ENCODE data around the gene SLC23A2.

Gene SLC23A2

DNA sequence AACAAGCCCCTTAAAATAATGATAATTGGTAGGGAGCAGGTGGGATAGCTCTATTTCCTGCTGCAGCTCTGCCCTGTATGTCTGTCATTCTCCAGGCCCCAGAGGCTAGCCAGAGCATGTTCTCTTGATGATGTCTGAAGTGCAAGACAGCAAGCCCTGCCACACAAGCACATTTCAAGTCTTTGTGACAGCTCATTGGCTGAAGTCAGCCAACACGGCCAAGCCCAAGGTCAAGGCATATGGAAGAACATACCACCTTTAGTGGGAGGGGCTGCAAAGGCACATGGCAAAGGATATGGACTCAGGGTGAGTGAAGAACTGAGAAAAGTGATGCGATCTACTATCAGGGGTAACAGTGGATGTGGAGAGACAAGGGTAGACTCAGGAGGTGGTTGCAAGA is 163.6 kb downstream of the SLC23A2 start:
- DNase-seq = no peak

DNA sequence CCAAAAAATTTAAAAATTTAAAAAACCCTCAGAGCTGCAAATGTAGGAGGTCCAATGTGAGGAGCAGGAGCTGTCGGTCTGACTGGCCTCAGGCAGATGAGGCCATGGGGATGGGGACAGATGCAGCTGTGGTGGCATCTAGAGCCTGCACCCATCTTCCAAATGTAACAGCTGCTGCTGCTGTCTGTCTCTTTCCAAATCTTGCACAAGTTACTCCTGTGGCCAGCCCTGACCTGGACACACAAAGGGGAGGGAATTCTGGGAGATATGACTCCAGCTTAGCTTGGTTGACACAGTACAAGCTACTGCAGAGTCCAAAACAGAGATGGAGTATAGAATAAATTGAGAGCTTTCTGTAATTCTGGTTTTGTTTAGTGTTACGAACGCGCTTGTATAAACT is 164.4 kb downstream of the SLC23A2 start:
- no peak for DNase-seq

DNA sequence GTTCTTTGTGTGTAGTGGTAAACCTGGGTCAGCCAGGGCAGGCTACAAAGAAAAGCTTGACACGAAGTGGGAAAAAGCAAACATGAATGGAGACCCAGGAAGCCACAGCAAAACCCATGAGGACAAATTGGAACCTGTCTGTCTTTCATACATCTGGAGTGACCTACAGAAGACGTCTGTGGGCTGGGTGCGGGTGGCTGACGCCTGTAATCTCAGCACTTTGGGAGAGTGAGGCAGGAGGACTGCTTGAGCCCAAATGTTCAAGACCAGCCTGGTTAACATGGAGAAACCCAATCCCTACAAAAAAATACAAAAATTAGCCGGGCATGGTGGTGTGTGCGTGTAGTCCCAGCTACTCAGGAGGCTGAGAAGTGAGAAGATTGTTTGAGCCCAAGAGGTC is 164.8 kb downstream of the SLC23A2 start:
- no peak for DNase-seq

GRCh38 chr20:4835244-4836177 is 165.8 kb downstream of the SLC23A2 start:
- DNase-seq = peak; percentile 92

DNA sequence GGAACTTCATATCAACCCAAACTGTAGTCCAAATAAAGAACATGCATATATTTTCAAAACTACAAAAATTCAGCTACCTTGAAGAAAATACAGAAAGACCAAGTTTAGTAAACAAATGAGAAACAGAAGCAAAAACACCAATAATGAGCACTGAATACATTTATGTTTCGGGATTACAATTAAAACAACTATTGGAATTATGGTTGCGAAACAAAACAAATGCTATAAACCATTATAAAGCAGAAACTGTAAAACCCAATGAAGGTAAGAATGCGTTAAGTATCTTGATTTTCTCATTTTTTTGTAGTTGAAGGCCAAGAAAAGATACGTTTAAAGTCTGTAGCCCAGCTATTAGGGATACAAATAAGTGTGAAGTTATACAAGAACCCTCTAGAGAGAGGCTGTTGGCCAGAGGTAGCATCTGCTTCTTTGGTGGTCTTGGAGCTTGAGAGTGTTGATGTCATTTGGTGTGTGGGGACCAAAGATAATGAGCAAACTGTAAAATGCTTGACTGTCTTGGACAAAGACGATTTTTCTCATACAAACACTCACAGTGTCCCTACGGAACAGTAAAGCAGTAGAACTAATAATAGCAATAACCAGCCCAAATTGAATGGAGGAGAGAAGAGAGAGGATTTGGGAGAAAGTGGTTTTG is 168.1 kb downstream of the SLC23A2 start:
- DNase-seq = peak; percentile 73

DNA sequence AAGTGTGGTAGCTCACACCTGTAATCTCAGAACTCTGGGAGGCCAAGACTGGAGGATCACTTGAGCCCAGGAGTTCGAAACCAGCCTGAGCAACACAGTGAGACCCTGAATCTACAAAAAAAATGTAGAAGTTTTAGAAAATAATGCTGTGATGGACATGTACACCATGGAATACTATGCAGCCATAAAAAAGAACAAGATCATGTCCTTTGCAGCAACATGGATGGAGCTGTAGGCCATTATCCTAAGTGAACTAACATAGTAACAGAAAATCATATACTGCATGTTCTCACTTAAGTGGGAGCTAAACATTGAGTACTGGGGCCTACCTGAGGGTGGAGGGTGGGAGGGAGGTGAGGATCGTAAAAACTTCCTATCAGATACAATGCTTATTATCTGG is 168.8 kb downstream of the SLC23A2 start:
- DNase-seq = no peak

DNA sequence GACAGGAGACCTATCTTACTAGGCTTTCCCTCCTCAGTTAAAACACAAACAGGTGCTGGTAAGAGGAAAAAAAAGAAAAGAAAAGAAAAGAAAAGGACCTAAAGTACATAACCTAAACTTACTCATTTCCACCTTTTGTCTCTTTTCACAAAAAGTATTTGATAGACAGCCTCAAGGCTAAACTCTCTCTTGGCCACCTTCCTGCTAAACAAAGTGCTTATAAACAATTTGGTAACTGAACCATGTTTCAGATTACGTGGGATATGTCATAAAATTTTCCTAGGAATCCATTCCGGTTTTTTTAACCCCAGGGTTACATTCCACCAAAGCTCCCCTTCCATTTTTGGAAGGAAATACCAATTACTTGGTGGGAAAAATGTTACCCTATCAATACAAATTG is 170.6 kb downstream of the SLC23A2 start:
- DNase-seq = no peak

DNA sequence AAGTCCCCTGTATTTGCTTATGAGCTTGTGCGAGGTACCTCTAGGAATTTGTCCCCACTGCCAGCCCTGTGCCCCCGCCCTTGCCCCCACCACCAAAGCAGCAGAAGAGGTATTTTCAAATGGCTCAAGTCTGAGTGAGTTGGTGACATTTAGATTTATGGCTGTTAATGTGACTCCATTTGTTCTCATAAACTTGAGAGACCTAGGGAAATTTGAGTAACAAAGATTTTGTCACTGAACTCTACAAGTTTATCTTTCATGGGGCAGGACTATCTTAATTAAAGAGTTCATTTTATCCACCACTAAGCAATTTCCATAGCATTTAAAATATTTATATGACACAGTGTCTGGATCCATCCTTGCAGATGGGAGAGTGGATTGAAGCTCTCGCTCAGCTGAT is 171.1 kb downstream of the SLC23A2 start:
- no peak for DNase-seq

GRCh38 chr20:4829514-4830215 is 171.6 kb downstream of the SLC23A2 start:
- DNase-seq = no peak

- no peak for DNase-seq
These were observed 172.3 kb downstream of the SLC23A2 start for GRCh38 chr20:4828830-4829513.

DNA sequence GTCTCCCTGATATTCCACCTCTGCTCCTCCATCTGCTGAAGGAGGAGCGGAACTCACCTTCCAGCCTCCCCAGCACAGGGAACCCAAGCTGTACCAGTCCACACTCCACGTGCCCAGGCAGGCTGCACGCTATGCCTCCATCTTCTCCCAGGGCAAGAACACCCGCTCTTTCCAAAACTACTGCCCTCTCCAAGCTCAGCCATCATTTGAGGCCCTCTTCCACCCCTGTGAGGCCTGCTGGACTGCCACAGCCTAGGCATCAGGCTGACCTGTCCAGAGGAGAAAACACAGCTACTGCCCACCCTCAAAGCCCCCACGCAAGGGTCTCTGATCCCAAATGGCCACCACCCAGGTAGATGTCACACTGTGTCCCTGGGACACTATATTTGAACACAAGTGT is 179.7 kb downstream of the SLC23A2 start:
- DNase-seq = no peak

DNA sequence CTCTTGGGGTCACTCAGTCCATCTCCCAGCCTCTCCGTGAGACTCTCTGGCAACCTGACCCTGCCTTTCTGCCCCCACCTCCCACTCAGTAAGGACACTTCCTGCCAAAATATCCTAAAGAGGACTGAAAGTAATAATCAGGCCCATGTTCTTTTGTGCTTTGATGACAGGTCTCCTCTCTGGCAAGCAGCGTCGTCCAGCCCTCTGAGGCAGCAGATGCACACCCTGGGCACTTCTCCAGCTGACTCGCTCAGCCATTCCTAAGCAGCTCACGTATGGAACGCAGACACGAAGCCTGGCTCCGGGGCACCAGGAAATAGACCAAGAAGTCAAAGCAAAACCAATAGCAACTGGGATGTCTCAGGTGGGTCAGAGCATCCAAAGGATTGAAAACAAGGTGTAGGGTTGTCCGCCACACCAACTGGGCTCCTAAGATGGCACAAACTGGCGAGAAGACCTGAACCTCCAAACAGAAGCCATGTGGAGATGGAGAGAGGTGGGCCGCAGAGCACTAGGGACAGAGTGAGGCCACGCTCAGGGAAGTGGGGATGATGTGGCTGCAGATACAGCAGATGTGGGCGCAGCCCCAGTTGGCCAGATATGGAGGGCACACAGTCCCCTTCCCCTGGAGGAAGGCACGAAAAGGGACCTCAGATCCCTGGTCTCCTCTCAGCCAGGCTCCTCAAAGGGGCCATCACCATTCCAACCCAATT is 180.3 kb downstream of the SLC23A2 start:
- peak; percentile 86 for DNase-seq

- DNase-seq = no peak
These were observed 181.4 kb downstream of the SLC23A2 start for GRCh38 chr20:4819901-4820300.

- no peak for DNase-seq
These were observed 184.1 kb downstream of the SLC23A2 start for GRCh38 chr20:4817230-4817671.

GRCh38 chr20:4815628-4816027 is 185.7 kb downstream of the SLC23A2 start:
- no peak for DNase-seq

DNA sequence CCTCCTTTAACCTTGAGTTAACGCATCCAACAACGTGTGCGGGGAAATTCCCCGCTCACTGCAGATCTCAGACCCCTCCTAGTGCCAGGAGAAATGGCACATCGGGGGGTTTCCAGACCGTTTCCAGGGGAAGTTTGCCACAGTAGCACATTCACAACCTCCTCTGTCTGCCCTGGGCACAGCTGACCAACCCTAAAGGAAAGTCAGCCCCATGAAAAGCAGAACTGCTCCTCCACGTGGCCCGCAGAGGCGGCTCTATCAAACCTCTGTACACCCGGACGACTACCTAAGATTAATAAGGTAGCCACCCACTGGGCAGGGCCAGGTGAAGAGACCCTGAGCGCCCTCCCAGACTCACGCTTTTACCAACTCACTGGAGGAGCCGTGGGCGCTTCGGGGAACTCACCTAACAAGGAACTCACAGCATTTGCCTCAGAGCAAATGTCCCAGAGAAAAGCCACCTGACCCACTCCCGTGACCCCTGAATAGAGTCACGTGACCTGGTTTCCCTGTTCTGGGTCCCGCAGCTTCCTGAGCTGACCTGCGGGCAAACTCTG is 186.5 kb downstream of the SLC23A2 start:
- DNase-seq = no peak

GRCh38 chr20:4813863-4814695 is 187.2 kb downstream of the SLC23A2 start:
- DNase-seq = peak; percentile 52

DNA sequence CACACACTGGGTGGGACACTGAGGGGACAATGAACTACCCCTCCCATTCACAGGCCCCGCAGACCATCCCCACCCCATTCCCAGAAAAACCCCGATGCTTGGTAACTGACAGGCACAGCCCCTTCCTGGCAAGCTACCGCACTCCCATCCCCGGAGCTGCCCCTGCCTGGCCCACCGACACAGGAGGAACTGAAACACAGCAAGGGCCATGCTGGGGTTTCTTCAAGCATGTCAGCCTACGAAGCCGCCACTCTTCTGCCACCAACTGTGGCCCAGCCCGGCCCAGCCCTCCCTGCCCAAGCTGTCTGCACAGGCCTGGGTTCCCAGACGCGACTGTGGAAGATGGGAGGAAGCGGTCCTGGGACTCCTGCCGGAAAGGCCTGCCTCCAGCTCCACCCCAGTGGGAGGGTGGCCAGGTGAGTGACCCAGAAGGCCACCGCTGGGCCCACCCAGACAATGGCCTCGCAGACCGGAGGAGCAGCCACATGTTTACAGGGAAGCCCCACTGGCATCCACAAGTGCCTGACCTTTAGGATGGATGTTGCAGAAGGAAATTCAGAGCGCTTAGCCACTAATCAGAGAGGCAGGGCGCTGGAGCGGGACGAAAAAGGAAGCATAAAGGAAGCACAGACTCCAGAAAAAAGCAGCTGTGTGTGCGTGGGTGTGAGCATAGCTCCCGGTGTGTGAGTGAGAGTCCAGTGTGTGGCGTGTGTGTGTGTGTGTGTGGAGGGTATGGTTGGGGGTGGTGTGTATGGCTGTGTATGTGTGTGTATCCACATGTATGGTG is 188.0 kb downstream of the SLC23A2 start:
- DNase-seq = peak; percentile 58

GRCh38 chr20:4812641-4813075 is 188.7 kb downstream of the SLC23A2 start:
- DNase-seq = no peak

DNA sequence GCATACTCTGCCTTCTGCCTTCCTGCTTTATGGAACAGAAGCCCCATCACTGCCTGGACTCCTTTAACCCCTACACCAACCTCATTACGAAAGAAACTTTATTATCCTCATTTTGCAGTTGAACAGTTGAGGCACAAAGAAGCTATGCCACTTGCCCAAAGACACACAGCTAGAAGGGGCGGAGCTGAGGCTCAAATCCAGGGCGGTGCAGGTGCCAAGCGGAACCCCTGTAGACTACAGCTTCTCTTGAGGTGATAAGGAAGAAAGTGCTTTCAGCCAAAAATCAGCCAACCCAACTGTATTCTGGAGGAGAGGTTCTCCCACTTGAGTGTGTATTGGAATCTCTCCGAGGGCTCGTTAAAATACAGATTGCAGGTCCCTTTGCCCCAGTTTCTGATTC is 189.1 kb downstream of the SLC23A2 start:
- no peak for DNase-seq

Measured in right hindlimb (tissue), 1 donor.